Measurements from ENCODE around the gene VSIG2. TPM values are rescaled to one million over a fixed set of nuclear protein-coding genes. Genes with fewer than 3 reads are reported as not detected.

The VSIG2 gene
- total and polyA plus RNA-seq, 10 of the 15 experiments (the other 5 are each of a cell fraction or from before 2014, with no cell fraction given), result 0.13 to 0.31 (median 0.15) TPM; not detected in 5

DNA sequence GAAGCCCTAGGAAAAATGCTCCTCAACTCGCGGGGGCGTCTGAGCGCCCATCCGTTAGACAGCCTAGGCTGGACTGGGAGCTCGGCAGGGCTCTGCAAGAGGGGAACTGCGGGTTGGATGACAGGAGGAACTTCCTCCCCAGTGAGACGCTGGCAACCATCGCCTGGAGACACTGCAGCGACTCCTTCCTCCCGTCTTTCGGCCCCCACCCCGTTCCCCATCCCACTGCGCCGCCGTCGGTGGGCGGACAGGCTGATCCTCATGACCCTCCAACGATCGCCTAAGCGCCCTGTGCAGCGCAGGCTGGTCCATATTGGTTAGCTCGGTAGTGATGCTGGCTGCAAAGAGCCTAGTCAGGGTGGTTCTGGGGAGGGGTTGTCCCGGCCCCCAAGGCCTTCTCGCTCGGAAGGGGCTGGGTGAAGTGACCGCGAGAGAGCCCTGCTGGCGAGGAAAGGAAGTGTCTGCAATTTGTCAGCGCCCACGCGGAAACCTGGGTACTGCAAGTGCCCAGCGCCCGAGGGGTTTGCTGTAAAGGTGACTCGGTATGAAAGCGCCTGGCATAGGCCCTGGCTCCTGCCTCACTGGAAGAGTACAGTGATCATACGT is 11.7 kb downstream of the VSIG2 start (continued):
- TF ChIP-seq, protein P1, sequence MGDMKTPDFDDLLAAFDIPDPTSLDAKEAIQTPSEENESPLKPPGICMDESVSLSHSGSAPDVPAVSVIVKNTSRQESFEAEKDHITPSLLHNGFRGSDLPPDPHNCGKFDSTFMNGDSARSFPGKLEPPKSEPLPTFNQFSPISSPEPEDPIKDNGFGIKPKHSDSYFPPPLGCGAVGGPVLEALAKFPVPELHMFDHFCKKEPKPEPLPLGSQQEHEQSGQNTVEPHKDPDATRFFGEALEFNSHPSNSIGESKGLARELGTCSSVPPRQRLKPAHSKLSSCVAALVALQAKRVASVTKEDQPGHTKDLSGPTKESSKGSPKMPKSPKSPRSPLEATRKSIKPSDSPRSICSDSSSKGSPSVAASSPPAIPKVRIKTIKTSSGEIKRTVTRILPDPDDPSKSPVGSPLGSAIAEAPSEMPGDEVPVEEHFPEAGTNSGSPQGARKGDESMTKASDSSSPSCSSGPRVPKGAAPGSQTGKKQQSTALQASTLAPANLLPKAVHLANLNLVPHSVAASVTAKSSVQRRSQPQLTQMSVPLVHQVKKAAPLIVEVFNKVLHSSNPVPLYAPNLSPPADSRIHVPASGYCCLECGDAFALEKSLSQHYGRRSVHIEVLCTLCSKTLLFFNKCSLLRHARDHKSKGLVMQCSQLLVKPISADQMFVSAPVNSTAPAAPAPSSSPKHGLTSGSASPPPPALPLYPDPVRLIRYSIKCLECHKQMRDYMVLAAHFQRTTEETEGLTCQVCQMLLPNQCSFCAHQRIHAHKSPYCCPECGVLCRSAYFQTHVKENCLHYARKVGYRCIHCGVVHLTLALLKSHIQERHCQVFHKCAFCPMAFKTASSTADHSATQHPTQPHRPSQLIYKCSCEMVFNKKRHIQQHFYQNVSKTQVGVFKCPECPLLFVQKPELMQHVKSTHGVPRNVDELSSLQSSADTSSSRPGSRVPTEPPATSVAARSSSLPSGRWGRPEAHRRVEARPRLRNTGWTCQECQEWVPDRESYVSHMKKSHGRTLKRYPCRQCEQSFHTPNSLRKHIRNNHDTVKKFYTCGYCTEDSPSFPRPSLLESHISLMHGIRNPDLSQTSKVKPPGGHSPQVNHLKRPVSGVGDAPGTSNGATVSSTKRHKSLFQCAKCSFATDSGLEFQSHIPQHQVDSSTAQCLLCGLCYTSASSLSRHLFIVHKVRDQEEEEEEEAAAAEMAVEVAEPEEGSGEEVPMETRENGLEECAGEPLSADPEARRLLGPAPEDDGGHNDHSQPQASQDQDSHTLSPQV (IDR thresholded peaks at IDR 0.05), result no peak
- TF ChIP-seq, protein P2, sequence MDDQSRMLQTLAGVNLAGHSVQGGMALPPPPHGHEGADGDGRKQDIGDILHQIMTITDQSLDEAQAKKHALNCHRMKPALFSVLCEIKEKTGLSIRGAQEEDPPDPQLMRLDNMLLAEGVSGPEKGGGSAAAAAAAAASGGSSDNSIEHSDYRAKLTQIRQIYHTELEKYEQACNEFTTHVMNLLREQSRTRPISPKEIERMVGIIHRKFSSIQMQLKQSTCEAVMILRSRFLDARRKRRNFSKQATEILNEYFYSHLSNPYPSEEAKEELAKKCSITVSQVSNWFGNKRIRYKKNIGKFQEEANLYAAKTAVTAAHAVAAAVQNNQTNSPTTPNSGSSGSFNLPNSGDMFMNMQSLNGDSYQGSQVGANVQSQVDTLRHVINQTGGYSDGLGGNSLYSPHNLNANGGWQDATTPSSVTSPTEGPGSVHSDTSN (IDR thresholded peaks at IDR 0.05; ENCODE audit: insufficient replicate concordance, low read depth, low read length), result peak; percentile 11
- TF ChIP-seq, protein P3, sequence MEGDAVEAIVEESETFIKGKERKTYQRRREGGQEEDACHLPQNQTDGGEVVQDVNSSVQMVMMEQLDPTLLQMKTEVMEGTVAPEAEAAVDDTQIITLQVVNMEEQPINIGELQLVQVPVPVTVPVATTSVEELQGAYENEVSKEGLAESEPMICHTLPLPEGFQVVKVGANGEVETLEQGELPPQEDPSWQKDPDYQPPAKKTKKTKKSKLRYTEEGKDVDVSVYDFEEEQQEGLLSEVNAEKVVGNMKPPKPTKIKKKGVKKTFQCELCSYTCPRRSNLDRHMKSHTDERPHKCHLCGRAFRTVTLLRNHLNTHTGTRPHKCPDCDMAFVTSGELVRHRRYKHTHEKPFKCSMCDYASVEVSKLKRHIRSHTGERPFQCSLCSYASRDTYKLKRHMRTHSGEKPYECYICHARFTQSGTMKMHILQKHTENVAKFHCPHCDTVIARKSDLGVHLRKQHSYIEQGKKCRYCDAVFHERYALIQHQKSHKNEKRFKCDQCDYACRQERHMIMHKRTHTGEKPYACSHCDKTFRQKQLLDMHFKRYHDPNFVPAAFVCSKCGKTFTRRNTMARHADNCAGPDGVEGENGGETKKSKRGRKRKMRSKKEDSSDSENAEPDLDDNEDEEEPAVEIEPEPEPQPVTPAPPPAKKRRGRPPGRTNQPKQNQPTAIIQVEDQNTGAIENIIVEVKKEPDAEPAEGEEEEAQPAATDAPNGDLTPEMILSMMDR (IDR thresholded peaks at IDR 0.05 in 2 of 3, conservative IDR thresholded peaks at IDR 0.05 in 1 of 3; ENCODE audit: control insufficient read depth in 2 of 3, extremely low read depth in 1 of 3, insufficient read depth in 1 of 3, low read depth in 3 of 3, low read length in 3 of 3), result peak; percentile 47 to 55 (median 52)
- TF ChIP-seq SREBF2 (IDR thresholded peaks at IDR 0.05; ENCODE audit: low read length), result no peak
- TF ChIP-seq EED (IDR thresholded peaks at IDR 0.05; ENCODE audit: low read depth), result no peak
- TF ChIP-seq, protein P4, sequence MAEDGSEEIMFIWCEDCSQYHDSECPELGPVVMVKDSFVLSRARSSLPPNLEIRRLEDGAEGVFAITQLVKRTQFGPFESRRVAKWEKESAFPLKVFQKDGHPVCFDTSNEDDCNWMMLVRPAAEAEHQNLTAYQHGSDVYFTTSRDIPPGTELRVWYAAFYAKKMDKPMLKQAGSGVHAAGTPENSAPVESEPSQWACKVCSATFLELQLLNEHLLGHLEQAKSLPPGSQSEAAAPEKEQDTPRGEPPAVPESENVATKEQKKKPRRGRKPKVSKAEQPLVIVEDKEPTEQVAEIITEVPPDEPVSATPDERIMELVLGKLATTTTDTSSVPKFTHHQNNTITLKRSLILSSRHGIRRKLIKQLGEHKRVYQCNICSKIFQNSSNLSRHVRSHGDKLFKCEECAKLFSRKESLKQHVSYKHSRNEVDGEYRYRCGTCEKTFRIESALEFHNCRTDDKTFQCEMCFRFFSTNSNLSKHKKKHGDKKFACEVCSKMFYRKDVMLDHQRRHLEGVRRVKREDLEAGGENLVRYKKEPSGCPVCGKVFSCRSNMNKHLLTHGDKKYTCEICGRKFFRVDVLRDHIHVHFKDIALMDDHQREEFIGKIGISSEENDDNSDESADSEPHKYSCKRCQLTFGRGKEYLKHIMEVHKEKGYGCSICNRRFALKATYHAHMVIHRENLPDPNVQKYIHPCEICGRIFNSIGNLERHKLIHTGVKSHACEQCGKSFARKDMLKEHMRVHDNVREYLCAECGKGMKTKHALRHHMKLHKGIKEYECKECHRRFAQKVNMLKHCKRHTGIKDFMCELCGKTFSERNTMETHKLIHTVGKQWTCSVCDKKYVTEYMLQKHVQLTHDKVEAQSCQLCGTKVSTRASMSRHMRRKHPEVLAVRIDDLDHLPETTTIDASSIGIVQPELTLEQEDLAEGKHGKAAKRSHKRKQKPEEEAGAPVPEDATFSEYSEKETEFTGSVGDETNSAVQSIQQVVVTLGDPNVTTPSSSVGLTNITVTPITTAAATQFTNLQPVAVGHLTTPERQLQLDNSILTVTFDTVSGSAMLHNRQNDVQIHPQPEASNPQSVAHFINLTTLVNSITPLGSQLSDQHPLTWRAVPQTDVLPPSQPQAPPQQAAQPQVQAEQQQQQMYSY (CRISPR knock-in tag; IDR thresholded peaks at IDR 0.05), result no peak
- TF ChIP-seq, protein P5, sequence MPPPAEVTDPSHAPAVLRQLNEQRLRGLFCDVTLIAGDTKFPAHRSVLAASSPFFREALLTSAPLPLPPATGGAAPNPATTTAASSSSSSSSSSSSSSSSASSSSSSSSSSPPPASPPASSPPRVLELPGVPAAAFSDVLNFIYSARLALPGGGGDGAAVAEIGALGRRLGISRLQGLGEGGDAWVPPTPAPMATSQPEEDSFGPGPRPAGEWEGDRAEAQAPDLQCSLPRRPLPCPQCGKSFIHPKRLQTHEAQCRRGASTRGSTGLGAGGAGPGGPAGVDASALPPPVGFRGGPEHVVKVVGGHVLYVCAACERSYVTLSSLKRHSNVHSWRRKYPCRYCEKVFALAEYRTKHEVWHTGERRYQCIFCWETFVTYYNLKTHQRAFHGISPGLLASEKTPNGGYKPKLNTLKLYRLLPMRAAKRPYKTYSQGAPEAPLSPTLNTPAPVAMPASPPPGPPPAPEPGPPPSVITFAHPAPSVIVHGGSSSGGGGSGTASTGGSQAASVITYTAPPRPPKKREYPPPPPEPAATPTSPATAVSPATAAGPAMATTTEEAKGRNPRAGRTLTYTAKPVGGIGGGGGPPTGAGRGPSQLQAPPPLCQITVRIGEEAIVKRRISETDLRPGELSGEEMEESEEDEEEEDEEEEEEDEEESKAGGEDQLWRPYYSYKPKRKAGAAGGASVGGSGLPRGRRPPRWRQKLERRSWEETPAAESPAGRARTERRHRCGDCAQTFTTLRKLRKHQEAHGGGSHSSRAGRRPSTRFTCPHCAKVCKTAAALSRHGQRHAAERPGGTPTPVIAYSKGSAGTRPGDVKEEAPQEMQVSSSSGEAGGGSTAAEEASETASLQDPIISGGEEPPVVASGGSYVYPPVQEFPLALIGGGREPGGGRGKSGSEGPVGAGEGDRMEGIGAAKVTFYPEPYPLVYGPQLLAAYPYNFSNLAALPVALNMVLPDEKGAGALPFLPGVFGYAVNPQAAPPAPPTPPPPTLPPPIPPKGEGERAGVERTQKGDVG (CRISPR knock-in tag; IDR thresholded peaks at IDR 0.05), result no peak
- 0 out of 2 replicates have a peak, but pooled peaks have one; percentile 24 for TF ChIP-seq DPF2 (IDR thresholded peaks at IDR 0.05)
- TF ChIP-seq JUND (IDR thresholded peaks at IDR 0.05; ENCODE audit: low read depth, low read length), result no peak
- peak in 1 of 2 experiments; percentile 43; a peak in 1 of 3 replicates for TF ChIP-seq EGR1 (IDR thresholded peaks at IDR 0.05; ENCODE audit: borderline replicate concordance in 1 of 2, low read depth in 2 of 2, low read length in 2 of 2)
- TF ChIP-seq WRNIP1 (IDR thresholded peaks at IDR 0.05; ENCODE audit: borderline replicate concordance, low read depth, low read length), result no peak
- TF ChIP-seq, protein P6, sequence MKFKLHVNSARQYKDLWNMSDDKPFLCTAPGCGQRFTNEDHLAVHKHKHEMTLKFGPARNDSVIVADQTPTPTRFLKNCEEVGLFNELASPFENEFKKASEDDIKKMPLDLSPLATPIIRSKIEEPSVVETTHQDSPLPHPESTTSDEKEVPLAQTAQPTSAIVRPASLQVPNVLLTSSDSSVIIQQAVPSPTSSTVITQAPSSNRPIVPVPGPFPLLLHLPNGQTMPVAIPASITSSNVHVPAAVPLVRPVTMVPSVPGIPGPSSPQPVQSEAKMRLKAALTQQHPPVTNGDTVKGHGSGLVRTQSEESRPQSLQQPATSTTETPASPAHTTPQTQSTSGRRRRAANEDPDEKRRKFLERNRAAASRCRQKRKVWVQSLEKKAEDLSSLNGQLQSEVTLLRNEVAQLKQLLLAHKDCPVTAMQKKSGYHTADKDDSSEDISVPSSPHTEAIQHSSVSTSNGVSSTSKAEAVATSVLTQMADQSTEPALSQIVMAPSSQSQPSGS (IDR thresholded peaks at IDR 0.05; ENCODE audit: low read length), result no peak
